AG04449 (cell line): Measurements from ENCODE around the gene NUTF2.

Source experiments
- CTCF ChIA-PET: fragments of 350-600 bp; formaldehyde crosslinking; extraction: SDS; loops from one replicate; lab custom pipeline; 2021; ENCODE audit warnings: antibody characterized with exemption; lab: Yijun Ruan, JAX
- POLR2A ChIA-PET: fragments of 400-600, 350-600 bp; formaldehyde crosslinking; extraction: SDS; loops from one replicate; lab custom pipeline; 2020; ENCODE audit warnings: antibody characterized with exemption, inconsistent platforms; lab: Yijun Ruan, JAX
- DNase-seq: peaks from one replicate; pipeline ENCODE4 v3.0.0-alpha.2; 2010; ENCODE audit warnings: low read depth, low spot score
- H3K4me3 ChIP-seq: 2 replicates; pipeline ENCODE4 v1.5.1; 2011; ENCODE audit warnings: low read depth, mild to moderate bottlenecking, control low read depth, low read length
- CTCF ChIP-seq: IDR thresholded peaks from one replicate; pipeline ENCODE4 v1.5.1; 2011; ENCODE audit warnings: mild to moderate bottlenecking, moderate library complexity, low read length, control low read depth, inconsistent platforms; ENCODE audit not compliant: insufficient read depth; ENCODE audit errors: missing control alignments

NUTF2 gene

GRCh38 chr16:67814567-67814966, 32.2 kb upstream of the NUTF2 start:
- DNase-seq: no peak
- no peak overlapping the region for H3K4me3 ChIP-seq
- ChIA-PET CTCF (interaction anchor here (1.2 to 13.0 kb wide), 12 partner anchors 10 to 226 kb away, joined by 3 to 227 read pairs (median 22); partner anchors contain the start of genes CTRL, EDC4, NRN1L and PSMB10), POLR2A (interaction anchor here (0.9 kb wide), 1 partner anchor 117 kb away, joined by 3 read pairs; no protein-coding TSS in a partner anchor)
- no peak for TF ChIP-seq CTCF

DNA sequence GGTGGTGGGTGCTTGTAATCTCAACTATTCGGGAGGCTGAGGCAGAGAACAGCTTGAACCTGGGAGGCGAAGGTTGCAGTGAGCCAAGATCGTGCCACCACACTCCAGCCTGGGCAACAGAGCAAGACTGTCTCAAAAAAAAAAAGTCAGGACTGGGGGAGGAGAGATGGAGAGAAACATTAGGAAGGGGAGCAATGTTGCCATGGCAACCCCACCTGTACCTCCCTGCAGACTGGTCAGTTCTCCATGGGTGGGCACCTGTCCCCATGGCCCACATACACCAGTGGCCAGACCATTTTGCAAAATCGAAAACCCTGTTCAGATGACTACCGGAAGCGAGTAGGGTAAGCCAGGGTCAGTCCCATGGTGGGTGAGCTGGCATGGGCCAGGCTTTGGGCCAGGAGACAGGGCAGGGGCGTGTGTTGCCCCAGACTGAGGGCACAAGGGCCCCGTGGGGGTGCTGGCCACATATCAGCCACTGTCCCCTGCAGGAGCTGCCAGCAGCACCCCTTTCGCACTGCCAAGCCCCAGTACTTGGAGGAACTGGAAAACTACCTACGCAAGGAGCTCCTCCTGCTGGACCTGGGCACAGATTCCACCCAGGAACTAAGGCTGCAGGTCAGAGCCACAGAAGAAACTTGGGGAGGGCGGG, 26.0 kb upstream of the NUTF2 start:
- no peak for TF ChIP-seq CTCF
- CTCF ChIA-PET: interaction anchor here (0.7 to 13.0 kb wide), 6 partner anchors 10 to 109 kb away, joined by 3 to 227 read pairs (median 4); partner anchors contain the start of genes CTRL, NUTF2 and PSMB10
- POLR2A ChIA-PET: no interaction called here
- no peak for DNase-seq
- no peak overlapping the region for H3K4me3 ChIP-seq

GRCh38 chr16:67822511-67822910, 24.2 kb upstream of the NUTF2 start:
- POLR2A ChIA-PET: no interaction called here
- TF ChIP-seq CTCF: no peak
- H3K4me3 ChIP-seq: no peak overlapping the region
- CTCF ChIA-PET: interaction anchor here (11.8 kb wide), 1 partner anchor 9 kb away, joined by 181 read pairs; no protein-coding TSS in a partner anchor
- DNase-seq: no peak

DNA sequence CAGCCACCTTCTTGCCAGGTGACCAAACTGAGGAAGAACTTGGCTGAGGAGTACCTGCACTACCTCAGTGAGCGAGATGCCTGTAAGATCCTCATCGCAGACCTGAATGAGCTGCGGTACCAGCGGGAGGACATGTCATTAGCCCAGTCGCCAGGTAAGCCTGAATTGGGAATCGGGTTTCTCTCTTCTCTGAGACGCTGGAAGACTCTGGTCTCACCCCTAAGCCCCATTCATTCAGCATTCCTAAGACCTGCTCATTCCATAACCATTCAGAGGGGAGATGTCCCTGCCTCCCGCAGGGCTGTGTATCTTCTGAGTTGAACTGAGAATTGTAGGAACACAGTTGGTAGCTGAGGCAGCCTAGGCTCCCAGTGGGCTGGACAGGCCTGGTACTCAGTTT, 21.6 kb upstream of the NUTF2 start:
- CTCF ChIA-PET: interaction anchor here (13.4 kb wide), 1 partner anchor 8 kb away, joined by 181 read pairs; no protein-coding TSS in a partner anchor
- TF ChIP-seq CTCF: no peak
- POLR2A ChIA-PET: no interaction called here
- H3K4me3 ChIP-seq: no peak overlapping the region
- DNase-seq: no peak

- no peak for DNase-seq
- no peak for TF ChIP-seq CTCF
- CTCF ChIA-PET: interaction anchor here (2.0 to 13.4 kb wide), 2 partner anchors 9 to 12 kb away, joined by 5 to 181 read pairs; no protein-coding TSS in a partner anchor
- H3K4me3 ChIP-seq: no peak overlapping the region
- POLR2A ChIA-PET: no interaction called here
Measured at GRCh38 chr16:67825906-67826305, 20.8 kb upstream of the NUTF2 start.

DNA sequence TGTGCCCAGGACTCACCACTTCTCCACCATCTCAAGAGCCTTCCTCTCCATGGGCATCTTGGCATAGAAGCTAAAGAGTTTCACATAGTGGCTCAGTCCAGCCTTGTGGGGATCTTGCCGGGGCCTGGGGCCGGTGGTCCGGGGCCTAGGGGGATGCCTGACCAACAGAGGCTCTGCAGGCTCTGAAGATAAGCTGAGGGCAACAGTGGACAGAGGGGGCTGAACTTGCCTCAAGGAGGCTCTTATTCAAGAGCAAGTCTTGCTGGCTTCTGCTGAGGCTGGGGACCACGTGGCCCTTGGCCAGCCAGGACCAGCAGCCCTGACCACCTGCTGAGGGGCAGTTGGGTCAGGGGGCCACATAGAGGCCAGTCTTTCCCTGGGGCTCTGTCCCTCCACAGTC, 18.1 kb upstream of the NUTF2 start:
- no peak for TF ChIP-seq CTCF
- CTCF ChIA-PET: interaction anchor here (2.7 to 13.4 kb wide), 2 partner anchors 11 to 13 kb away, joined by 10 to 181 read pairs; no protein-coding TSS in a partner anchor
- H3K4me3 ChIP-seq: no peak overlapping the region
- POLR2A ChIA-PET: interaction anchor here (0.6 kb wide), 1 partner anchor 18 kb away, joined by 3 read pairs; the partner anchor contains the start of gene NUTF2
- DNase-seq: no peak
